Endothelial cell of umbilical vein (primary cell): Measurements from ENCODE around the gene PLXNA3.

Experiments
- CTCF ChIP-seq, 2 donors: IDR thresholded peaks; 1 replicate in 1 of 2; 2 replicates in 1 of 2; pipeline ENCODE4 v1.5.1; 2011; ENCODE audit warnings: low read length in 2 of 2, mild to moderate bottlenecking in 2 of 2, moderate library complexity in 2 of 2, control low read depth in 1 of 2, inconsistent platforms in 1 of 2, low read depth in 1 of 2; ENCODE audit not compliant: insufficient read depth in 1 of 2; ENCODE audit errors: extremely low read depth in 1 of 2
- EZH2 ChIP-seq: IDR thresholded peaks from 2 replicates; pipeline ENCODE4 v1.6.1; 2012; ENCODE audit warnings: borderline replicate concordance, low read depth, mild to moderate bottlenecking, moderate library complexity, low read length, inconsistent platforms; ENCODE audit not compliant: severe bottlenecking
- MAX ChIP-seq: IDR thresholded peaks from 2 replicates; pipeline ENCODE4 v1.6.1; 2011; ENCODE audit not compliant: insufficient read depth, insufficient read length
- POLR2A ChIP-seq: IDR thresholded peaks from 2 replicates; pipeline ENCODE4 v1.6.1; 2012; ENCODE audit warnings: low read depth, mild to moderate bottlenecking, control low read depth, low read length
- POLR2AphosphoS5 ChIP-seq: IDR thresholded peaks from 2 replicates; pipeline ENCODE4 v1.6.1; 2012; ENCODE audit warnings: low read depth, mild to moderate bottlenecking, control low read depth, low read length, moderate library complexity; ENCODE audit not compliant: insufficient read depth

- TF ChIP-seq POLR2A (no peak), CTCF (IDR thresholded peaks at IDR 0.05; ENCODE audit: extremely low read depth in 1 of 2, insufficient read depth in 1 of 2, low read depth in 1 of 2, low read length in 2 of 2) (no peak), MAX (no peak), EZH2 (no peak), POLR2AphosphoS5 (no peak)
Observed at GRCh38 chrX:154494715-154495114, 36.6 kb downstream of the PLXNA3 start.
